Stimulated activated CD8-positive, alpha-beta memory T cell treated with anti-CD3 and anti-CD28 coated beads, Interleukin-4, amount 100 ng/mL, for 48 hours (primary cell): ENCODE data around the gene TEK.

Source experiments
- DNase-seq: peaks from one replicate; pipeline ENCODE4 v3.0.0-alpha.2; 2020

Gene TEK

GRCh38 chr9:27248702-27249101, 139.7 kb downstream of the TEK start:
- DNase-seq, result no peak

- no peak for DNase-seq
Observed at GRCh38 chr9:27258662-27259061, 149.6 kb downstream of the TEK start.

GRCh38 chr9:27260789-27261516, 151.9 kb downstream of the TEK start:
- DNase-seq, result no peak

- DNase-seq, result no peak
Observed at GRCh38 chr9:27261517-27262211, 152.6 kb downstream of the TEK start.

- no peak for DNase-seq
Observed at GRCh38 chr9:27272103-27272502, 163.1 kb downstream of the TEK start.

- no peak for DNase-seq
Observed at GRCh38 chr9:27273186-27273585, 164.2 kb downstream of the TEK start.

GRCh38 chr9:27276193-27277030, 167.4 kb downstream of the TEK start:
- no peak for DNase-seq

GRCh38 chr9:27278374-27278773, 169.3 kb downstream of the TEK start:
- DNase-seq, result no peak

- no peak for DNase-seq
Observed at GRCh38 chr9:27279611-27280010, 170.6 kb downstream of the TEK start.
